NCI-H524 treated with DMSO at 0.1 percent for 48 hours (cell line): ENCODE results near the gene NFKBIB.
A peak's percentile ranks its signal among the peaks of the same experiment; 100 is the strongest.
"Not testable (repeated sequence)": the region's sequence is repeated elsewhere in the genome, so short reads cannot be mapped to it uniquely, and the experiment has no call there.

Source experiments
- DNase-seq: peaks from one replicate; lab custom pipeline; 2025; lab: John Stamatoyannopoulos, UW

Gene NFKBIB

DNA sequence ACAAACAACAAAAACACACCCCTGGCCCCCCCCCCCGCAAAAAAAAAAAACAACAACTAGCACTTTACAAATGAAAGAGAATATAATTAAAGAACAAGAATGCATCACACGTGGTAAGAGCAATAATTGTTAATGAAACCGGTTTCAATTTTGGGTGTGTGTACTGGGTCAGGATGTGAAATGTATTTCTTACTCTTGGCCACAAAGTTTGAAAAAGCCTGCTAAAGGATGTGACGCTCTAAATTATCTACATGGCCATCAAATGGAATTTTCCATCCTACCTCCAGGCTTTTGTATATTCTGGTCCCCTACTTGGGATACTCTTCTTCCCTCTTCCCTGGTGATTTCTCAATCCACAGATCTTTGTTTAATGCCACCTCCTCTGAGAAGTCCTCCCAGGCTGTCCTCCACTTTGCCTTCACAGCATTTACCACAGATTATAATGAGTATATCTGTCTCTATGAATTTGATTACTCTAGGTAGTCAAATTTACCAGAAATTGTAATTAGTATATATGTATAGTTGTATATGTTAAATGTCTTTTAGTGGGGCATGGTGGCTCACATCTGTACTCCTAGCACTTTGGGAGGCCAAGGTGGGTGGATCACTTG, 28.7 kb downstream of the NFKBIB start:
- DNase-seq = no peak

DNA sequence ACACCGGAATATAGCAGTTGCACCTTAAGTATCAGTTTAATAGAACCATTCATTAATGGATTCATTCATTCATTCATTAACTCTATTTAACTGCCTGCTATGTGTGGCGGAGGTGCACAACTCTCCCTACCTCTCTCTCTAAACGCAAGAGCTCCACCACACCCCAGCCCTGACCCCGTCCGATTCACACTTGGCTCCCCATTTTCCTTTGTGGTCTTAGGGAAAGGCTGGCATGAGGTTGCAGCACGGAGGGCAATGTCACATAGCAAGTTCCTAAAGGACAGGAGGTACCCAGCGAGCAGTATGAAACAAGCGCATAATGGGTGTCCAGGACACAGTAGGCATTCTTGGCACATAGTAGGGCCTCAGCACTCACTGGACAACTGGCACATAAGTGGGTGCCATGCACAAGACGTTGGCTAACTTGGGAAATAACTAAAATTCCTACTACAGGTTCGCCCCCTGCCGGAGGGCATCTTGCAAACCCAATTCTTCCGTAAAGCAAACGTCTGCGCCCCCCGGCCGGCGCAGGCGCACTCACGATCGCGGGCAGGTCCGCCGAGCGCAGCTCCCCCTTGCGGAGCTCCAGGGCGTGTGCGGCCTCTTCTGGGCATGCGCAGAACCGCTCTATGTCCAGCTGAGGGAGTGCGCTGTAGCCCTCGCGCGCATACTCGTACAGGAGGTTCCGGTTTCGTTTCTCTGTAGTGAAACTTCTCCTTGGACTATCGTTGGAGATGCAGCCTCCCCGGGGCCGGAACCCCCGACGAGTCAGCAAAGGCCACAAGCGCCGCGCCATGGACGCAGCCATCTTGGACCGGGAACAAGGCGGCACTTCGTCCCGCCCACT, 30.4 kb downstream of the NFKBIB start, which contains the start of gene SARS2:
SARS2 (minus strand) TSS at position 835 of the 847 bp plus-strand sequence; CDS start at position 808, 27 bp downstream.
- DNase-seq = peak; percentile 86

DNA sequence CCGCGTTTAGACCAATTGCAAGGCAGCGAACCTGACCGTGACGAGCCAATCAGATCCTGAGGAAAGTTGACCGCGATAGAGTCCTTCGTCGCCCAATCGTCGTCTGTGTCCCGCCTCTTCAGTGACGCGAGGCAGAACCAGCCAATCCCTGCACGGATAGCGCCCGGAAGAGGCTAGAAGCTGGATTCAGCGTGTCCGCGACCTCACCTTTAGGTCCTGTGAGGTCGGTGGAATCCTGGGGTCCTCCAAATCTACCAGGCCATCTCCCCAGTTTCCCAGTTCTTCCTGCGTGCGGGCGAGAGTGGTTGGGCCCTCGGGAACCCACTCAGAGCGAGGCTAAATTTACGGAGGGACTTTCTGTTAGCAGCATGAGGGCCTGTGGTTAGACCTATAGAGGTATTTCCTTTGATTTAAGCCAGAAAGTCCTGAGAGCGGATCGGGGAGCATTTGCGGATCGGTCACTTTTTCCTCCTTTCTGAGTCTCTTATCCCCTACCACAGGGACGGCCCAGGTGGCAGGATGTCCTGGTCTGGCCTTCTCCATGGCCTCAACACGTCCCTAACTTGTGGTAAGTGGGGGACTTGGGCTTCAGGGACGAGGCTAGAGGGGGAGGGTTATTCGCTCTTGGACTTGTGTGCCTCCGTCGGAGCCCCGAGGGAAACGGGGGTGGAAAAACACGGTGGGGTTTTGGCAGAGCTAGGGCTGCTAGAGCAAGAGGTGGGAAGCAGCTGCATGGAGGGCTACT, 31.2 kb downstream of the NFKBIB start, which contains the start of gene MRPS12:
MRPS12 (plus strand) TSS at position 169 of the 745 bp plus-strand sequence; CDS start at position 520, 351 bp downstream.
- peak; percentile 96 for DNase-seq

DNA sequence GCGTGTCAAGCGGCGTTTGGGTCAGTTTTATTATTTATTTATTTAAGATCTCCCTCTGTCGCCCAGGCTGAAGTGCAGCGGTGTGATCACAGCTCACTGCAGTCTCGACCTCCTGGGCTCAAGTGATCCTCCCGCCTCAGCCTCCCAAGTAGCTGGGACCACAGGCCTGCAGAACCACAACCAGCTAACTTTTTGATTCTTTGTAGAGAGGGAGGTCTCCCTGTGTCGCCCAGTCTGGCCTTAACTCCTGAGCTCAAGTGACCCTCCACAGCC, 31.7 kb downstream of the NFKBIB start:
- no peak for DNase-seq

GRCh38 chr19:38932425-38933179, 32.8 kb downstream of the NFKBIB start:
- no peak for DNase-seq

DNA sequence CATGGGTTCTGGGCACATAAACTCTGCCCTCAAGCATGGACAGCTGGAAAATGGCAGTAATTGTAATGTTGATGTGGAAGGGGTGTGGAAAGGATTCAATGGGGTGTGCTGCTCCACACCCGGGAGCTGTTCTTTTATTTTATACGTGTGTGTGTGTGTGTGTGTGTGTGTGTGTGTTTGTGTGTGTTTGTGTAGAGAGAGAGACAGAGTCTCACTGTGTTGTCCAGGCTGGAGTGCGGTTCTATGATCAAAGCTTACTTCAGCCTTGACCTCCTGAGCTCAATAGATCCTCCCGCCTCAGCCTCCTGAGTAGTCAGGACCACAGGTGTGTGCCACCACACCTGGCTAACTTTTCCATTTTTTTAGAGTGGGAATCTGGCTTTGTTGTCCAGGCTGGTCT, 33.8 kb downstream of the NFKBIB start:
- no peak for DNase-seq

- DNase-seq = no peak
Measured at GRCh38 chr19:38939957-38940356, 40.2 kb downstream of the NFKBIB start.

- not testable (repeated sequence) for DNase-seq
Measured at GRCh38 chr19:38941466-38941865, 41.7 kb downstream of the NFKBIB start.

- DNase-seq = no peak
Measured at GRCh38 chr19:38941979-38942378, 42.2 kb downstream of the NFKBIB start.

- no peak for DNase-seq
Measured at GRCh38 chr19:38942471-38943181, 42.9 kb downstream of the NFKBIB start.

- DNase-seq = no peak
Measured at GRCh38 chr19:38944981-38945506, 45.3 kb downstream of the NFKBIB start.

- DNase-seq = no peak
Measured at GRCh38 chr19:38945562-38946228, 45.9 kb downstream of the NFKBIB start.

GRCh38 chr19:38946229-38947010, 46.7 kb downstream of the NFKBIB start:
- no peak for DNase-seq

GRCh38 chr19:38949580-38950367, 50.0 kb downstream of the NFKBIB start:
- peak; percentile 70 for DNase-seq

DNA sequence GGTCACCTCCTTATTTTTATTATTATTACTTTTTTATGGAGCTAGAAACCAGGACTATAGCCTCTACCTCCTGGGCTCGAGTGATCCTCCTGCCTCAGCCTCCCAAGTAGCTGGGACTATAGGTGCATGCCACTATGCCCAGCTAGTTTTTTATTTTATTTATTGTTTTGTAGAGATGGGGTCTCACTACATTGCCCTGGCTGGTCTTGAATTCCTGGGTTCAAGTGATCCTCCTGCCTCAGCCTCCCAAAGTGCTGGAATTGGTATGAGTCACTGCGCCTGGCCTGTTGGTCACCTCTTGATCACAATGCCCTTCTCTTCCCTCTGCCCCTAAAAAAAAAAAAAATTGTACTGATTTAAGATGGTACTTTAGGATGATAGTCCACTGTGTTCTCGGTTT, 51.4 kb downstream of the NFKBIB start:
- no peak for DNase-seq

DNA sequence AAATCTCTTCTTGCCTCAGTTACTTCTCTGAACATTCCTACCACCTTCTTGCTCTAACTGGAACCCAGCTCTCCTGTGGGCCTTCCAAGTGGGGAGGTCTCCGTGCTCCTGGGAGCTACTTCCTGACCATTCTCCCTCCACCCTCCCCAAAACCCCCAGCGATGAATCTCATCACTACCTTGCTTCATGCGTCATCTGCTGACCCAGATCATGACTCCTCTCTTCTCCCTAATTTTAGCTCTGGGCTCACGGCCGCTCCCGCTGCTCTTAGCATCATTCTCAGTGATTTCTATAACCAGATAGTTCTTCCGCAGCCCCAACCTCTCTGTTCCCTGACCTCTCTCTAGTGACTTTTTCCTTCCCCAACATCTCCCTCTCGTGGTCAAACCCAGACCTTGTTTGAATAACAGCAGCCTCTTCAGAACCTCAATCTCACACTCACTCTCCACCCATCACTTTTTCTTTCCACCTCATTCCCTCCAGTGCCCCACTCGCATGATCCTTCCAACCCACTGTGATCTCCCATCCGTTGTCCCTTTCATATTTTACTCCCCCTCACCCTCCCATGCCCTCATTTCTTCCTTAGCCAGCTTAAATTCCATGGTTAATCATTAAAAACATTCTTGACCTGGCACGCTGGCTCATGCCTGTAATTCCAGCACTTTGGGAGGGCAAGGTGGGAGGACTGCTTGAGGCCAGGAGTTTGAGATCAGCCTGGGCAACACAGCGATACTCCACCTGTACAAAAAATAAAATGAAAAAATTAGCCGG, 52.8 kb downstream of the NFKBIB start:
- DNase-seq = no peak

DNA sequence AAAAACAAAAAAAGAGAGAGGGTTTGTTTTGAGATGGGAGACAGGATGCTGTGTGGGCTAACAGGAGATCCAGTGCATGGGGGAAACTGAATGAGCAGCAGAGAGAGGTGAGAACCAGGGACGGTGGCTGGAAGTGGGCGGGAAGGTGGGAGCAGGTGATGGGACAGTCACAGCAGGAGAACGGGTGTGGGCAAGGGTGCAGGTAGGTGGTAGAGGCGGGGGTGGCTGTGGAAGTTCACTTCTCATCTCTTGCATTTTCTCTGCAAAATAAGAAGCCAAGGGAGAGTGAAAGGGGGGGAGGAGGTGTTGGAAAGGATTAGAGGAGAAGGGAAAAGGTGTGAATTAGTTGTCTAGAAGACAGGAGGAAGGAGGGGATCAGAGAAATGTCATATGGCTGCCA, 53.9 kb downstream of the NFKBIB start:
- no peak for DNase-seq

- DNase-seq = no peak
Measured at GRCh38 chr19:38956264-38956663, 56.5 kb downstream of the NFKBIB start.
